HG03175 (cell line): ENCODE measurements around the gene PABPC1L2A.
"Not testable (repeated sequence)": the region's sequence is repeated elsewhere in the genome, so short reads cannot be mapped to it uniquely, and the experiment has no call there.

Experiments used
- ATAC-seq: cut with Tn5 transposase; IDR thresholded peaks from one replicate; pipeline ENCODE4 v1.9.1; 2021; ENCODE audit warnings: mild to moderate bottlenecking, moderate library complexity; ENCODE audit not compliant: unreplicated experiment

Gene PABPC1L2A

DNA sequence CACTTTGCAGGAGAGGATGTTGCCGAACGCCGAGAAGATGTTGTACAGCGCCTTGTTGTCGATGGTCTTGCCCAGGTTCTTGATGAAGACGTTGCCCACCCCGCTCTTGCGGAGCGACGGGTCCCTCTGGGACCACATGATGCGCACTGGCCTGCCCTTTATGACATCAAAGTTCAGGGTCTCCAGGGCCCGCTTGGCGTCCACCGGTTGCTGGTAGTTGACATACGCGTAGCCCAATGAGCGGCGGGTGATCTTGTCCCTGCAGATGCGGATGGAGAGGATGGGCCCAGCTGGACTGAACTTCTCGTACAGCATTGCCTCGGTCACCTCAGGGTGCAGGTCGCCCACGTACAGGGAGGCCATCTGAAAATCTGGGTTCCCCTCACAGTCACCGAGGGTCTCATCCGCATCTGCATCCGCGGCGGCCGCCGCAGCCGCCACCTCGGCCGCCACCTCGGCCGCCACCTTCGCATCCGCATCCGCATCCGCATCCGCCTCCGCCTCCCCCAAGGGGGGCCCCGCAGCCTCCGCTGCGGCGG is at the start of gene PABPC1L2A:
TSS of gene PABPC1L2A (minus strand) at position 489 of the 539 bp plus-strand sequence. CDS start at position 363, 126 bp downstream.
- not testable (repeated sequence) for ATAC-seq

DNA sequence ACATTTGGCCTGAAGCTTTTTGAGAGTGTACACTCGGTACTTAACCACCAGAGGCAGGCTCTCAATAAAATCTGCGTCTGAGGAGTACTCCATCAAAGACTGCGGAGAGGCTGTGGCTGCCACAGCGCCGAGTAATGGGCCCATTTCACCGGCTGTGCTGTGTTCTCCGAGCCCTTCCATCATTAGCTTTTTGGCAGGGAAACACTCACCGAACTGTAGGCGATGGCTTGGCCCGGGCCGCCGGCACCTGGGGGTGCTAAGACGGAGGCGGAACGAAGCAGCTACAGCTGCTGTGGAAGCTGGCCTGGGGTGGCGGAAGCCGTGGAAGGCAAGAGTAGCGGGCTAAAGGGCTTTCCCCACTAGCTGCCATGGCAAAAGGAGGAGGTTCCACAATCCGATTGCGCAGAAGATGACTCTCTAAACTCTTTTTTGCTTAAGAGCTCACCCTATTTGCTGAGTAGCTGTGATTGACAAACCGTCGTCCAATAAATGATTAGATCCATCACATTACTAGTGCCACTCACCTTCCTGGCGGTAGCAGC is 48.5 kb upstream of the PABPC1L2A start:
- no peak for ATAC-seq

DNA sequence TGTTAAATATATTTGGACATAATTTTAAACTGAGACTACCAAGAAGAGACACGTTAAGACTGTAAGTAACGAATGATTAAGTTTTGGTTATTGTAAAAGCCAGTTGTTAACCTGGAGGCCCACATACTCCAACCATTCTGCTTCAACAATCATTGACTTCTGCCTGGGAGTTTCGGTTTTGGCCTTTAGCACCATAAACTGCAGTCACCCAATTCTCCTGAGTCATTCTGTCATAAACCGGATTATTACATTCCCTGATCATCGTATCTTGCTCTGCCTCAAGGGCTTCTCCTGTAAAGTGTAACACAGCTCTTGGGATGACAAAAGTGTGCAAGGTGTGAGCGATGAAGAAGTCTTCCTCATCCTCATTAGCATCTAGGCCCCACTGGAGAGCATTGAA is 46.9 kb upstream of the PABPC1L2A start:
- no peak for ATAC-seq

DNA sequence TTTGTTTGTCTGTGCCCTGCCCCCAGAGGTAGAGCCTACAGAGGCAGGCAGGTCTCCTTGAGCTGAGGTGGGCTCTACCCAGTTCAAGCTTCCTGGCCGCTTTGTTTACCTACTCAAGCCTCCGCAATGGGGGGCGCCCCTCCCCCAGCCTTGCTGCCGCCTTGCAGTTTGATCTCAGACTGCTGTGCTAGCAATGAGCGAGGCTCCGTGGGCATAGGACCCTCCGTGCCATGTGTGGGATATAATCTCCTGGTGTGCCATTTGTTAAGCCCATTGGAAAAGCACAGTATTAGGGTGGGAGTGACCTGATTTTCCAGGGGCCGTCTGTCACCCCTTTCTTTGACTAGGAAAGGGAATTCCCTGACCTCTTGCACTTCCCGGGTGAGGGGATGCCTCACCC is 20.2 kb upstream of the PABPC1L2A start:
- not testable (repeated sequence) for ATAC-seq

DNA sequence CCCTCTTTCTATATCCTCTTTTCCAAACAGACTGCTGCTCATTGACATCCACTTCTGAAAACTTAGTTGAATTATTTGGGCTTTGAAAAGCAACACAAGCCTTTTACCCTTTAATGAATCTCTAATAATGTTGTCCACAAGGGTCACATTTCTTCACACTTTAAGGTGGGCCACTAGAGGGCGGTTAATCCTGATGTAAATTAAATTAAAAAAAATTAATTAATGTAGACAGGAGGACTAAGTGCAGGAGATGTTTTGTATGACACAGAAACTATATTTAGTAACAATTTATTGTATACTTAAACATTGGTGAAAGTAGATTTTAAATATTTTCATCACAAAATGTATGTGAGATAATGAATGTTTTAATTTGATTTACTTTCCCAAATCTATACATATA is 7.5 kb upstream of the PABPC1L2A start:
- ATAC-seq = not testable (repeated sequence)

DNA sequence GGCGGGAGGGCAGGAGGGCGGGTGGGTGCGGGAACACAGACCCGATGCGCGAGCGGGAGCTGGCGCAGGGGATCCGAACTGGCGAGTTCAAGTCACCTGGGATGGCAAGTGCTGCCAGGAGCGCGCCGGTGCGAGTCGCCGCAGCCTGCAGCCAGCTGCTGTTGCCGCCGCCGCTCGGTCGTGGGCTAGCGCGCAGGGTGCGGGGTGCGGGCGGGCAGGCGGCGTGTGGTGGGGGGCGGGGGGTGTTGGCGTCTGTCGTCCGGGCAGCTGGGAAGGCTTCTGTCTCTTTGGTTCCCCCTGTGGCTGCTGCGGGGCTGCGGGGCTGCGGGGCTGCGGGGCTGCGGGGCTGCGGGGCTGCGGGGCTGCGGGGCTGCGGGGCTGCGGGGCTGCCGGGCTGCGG is 572 bp upstream of the PABPC1L2A start:
- not testable (repeated sequence) for ATAC-seq

DNA sequence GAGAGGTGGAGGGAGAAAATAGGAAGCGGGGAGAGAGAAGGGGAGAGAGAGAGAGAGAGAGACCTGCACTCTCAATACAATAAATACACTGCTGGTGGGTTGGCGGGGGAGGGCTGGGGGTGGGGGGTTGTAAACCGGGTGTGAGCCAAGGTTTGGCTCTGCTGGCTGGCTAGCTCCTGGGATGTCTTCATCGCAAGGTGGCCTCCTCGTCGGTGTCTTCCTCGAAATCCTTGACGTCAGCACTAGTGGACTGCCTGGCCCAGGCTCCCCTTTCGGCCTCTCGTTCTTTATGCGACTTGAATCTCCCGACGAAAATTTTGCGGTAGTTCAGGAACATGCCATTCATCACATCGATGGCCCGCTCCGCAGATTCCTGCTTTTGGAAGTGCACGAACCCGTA is 715 bp downstream of the PABPC1L2A start:
- not testable (repeated sequence) for ATAC-seq

DNA sequence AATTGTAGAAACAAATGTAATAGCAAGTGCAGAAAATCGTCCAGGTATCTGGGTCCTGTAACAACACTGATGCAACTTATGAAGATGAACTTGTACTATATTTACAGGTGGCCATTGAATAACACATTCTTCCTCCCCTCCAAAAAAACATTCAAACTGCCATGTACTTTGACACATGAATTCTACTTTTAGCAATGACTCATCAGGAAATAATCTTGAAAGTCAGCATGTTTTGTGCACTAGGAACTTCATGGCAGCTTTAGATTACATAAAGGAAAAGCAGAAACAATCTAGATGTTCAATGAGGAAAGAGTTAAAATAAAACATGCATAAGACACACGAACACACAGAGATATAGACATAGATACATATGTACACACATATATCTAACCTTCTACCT is 2.5 kb downstream of the PABPC1L2A start:
- no peak for ATAC-seq

DNA sequence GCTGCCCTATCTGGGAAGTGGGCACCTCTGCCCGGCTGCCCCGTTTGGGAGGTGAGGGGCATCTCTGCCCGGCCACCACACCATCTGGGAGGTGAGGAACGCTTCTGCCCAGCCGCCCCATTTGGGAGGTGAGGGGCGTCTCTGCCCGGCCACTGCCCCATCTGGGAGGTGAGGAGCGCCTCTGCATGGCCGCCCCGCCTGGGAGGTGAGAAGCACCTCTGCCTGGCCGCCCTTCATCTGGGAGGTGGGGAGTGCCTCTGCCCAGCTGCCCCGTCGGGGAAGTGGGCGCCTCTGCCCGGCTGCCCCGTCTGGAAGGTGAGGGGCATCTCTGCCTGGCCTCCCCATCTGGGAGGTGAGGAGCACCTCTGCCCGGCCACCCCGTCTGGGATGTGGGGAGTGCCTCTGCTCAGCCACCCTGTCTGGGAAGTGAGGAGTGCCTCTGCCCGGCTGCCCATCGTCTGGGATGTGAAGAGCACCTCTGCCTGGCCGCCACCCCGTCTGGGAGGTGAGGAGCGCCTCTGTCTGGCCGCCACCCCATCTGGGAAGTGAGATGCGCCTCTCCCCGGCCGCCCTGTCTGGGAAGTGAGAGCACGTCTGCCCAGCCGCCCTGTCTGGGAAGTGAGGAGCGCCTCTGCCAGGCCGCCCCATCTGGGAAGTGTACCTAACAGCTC is 9.8 kb downstream of the PABPC1L2A start:
- ATAC-seq = no peak

DNA sequence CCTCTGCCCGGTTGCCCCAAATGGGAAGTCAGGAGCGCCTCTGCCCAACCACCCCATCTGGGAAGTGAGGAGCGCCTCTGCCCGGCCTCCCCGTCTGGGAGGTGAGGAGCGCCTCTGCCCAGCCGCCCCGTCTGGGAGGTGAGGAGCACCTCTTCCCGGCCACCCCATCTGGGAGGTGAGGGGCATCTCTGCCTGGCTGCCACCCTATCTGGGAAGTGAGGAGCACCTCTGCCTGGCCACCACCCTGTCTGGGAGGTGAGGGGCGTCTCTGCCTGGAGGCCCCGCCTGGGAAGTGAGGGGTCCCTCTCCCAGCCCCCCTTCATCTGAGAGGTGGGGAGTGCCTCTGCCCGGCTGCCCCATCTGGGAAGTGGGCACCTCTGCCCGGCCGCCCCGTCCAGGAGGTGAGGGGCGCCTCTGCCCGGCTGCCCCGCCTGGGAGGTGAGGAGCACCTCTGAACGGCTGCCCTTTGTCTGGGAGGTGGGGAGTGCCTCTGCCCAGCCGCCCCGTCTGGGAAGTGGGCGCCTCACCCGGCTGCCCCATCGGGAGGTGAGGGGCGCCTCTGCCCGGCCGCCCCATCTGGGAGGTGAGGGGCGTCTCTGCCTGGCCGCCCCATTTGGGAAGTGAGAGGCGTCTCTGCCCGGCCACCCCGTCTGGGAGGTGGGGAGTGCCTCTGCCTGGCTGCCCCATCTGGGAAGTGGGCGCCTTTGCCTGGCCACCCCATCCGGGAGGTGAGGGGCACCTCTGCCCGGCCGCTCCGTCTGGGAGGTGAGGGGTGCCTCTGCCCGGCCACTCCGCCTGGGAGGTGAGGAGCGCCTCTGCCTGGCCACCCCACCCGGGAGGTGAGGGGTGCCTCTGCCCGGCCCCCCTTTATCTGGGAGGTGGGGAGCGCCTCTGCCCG is 10.6 kb downstream of the PABPC1L2A start:
- ATAC-seq = no peak

DNA sequence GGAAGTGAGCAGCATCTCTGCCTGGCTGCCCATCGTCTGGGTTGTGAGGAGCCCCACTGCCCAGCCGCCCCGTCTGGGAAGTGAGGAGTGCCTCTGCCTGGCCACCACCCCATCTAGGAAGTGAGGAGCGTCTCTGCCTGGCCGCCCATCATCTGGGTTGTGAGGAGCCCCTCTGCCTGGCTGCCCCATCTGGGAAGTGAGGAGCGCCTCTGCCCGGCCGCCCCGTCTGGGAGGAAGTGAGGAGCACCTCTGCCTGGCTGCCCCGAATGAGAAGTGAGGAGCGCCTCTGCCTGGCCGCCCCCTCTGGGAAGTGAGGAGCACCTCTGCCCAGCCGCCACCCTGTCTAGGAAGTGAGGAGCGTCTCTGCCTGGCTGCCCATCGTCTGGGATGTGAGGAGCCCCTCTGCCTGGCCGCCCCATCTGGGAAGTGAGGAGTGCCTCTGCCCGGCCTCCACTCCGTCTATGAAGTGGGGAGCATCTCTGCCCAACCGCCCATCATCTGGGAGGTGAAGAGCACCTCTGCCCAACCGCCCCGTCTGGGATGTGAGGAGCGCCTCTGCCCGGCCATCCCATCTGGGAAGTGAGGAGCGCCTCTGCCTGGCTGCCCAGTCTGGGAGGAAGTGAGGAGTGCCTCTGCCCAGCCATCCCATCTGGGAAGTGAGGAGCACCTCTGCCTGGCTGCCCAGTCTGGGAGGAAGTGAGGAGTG is 11.4 kb downstream of the PABPC1L2A start:
- ATAC-seq = not testable (repeated sequence)

DNA sequence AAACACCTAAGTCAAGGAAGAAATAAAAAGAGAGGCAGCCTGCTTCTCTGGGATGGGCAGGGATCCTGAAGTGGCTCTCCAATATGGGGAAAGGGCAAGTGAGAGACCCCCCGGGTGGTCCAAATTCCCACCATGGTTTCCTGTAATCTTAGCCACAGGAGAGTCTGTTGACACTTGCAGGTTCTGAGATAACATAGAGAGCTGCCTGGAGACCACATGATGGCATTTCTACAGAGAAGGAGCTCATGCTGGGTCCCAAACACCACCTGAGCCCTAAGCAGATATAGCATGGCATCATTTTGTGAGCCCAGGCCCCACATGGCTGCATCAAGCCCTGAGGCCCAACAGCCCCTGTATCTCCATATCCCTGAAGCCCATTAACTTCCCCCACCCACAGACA is 50.4 kb downstream of the PABPC1L2A start:
- ATAC-seq = no peak
